Transverse colon (tissue), 3 donors: ENCODE results near the gene TMED10.

ENCODE experiments used
- POLR2A ChIP-seq: fragments of 450-650 bp; IDR thresholded peaks from one replicate; pipeline ENCODE4 v1.6.1; 2016; ENCODE audit warnings: antibody characterized with exemption, mild to moderate bottlenecking, moderate library complexity
- TF ChIP-seq, protein P1 (sequence below), 5 experiments: fragments of 200-600 bp in 3 of 5; fragments of 450-650 bp in 2 of 5; sonication (generic) in 3 of 5; IDR thresholded peaks; 1 replicate in 2 of 5; 2 replicates in 3 of 5; pipeline ENCODE4 v1.5.1; 2016 to 2017; ENCODE audit warnings: antibody characterized with exemption in 5 of 5, inconsistent platforms in 3 of 5, mild to moderate bottlenecking in 2 of 5, moderate library complexity in 1 of 5

DNA sequence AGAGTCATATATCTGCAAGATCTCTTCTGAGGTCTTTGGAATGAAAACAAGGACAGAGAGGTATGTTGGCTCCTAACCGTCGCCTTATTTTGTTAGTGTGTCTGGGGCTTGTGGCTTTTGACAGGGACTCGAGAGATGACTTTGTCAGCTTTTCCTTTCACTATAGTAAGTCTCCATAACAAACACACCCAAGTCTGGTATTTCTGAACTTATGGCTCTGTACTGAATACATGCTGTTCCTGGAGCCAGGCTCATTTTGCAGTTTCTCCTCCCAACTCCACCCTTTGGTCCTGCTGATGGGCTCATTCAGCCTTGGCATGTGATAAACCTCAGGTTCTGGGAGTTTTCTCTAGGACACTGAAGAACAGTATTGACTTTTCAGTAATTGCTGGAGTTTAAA lies 27.7 kb upstream of the TMED10 start:
- TF ChIP-seq POLR2A: peak; percentile 37
- TF ChIP-seq, protein P1, sequence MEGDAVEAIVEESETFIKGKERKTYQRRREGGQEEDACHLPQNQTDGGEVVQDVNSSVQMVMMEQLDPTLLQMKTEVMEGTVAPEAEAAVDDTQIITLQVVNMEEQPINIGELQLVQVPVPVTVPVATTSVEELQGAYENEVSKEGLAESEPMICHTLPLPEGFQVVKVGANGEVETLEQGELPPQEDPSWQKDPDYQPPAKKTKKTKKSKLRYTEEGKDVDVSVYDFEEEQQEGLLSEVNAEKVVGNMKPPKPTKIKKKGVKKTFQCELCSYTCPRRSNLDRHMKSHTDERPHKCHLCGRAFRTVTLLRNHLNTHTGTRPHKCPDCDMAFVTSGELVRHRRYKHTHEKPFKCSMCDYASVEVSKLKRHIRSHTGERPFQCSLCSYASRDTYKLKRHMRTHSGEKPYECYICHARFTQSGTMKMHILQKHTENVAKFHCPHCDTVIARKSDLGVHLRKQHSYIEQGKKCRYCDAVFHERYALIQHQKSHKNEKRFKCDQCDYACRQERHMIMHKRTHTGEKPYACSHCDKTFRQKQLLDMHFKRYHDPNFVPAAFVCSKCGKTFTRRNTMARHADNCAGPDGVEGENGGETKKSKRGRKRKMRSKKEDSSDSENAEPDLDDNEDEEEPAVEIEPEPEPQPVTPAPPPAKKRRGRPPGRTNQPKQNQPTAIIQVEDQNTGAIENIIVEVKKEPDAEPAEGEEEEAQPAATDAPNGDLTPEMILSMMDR (IDR thresholded peaks at IDR 0.05): no peak
